ENCODE measurements around the gene VAMP2. TPM values are rescaled to one million over a fixed set of nuclear protein-coding genes. Genes with fewer than 3 reads are reported as not detected.

VAMP2 gene
- total and polyA plus RNA-seq, 9 donors = 35.5 to 233 (median 118) TPM

GRCh38 chr17:8146381-8147140 is 16.2 kb downstream of the VAMP2 start:
- intact Hi-C loops (cut with DNase I) = no loop called here
- WGBS, 3 donors = 80 to 86% (median 83%) methylated on average over 14 of the region's 14 CpGs
- Histone ChIP-seq H3K27me3 (no peaks in the 10 kb centered on the region), H3K36me3 (no peaks in the 10 kb centered on the region), H3K4me3 (no peak overlapping the region), H3K9me3 (no peaks in the 10 kb centered on the region), H3K4me1 (ENCODE audit: insufficient read depth) (peaks cover 4% of the 10 kb centered on the region), H3K27ac (peak overlapping the region; percentile 32 to 69)
- TF ChIP-seq POLR2A (IDR thresholded peaks at IDR 0.05) = no peak
- TF ChIP-seq EP300 (IDR thresholded peaks at IDR 0.05) = no peak
- TF ChIP-seq, protein P1, sequence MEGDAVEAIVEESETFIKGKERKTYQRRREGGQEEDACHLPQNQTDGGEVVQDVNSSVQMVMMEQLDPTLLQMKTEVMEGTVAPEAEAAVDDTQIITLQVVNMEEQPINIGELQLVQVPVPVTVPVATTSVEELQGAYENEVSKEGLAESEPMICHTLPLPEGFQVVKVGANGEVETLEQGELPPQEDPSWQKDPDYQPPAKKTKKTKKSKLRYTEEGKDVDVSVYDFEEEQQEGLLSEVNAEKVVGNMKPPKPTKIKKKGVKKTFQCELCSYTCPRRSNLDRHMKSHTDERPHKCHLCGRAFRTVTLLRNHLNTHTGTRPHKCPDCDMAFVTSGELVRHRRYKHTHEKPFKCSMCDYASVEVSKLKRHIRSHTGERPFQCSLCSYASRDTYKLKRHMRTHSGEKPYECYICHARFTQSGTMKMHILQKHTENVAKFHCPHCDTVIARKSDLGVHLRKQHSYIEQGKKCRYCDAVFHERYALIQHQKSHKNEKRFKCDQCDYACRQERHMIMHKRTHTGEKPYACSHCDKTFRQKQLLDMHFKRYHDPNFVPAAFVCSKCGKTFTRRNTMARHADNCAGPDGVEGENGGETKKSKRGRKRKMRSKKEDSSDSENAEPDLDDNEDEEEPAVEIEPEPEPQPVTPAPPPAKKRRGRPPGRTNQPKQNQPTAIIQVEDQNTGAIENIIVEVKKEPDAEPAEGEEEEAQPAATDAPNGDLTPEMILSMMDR (IDR thresholded peaks at IDR 0.05) = no peak
- peak in 3 of 5 donors; percentile 11 to 41 (median 29) for DNase-seq

GRCh38 chr17:8145811-8146210 is 16.9 kb downstream of the VAMP2 start:
- 85 to 89% (median 85%) methylated on average over 12 of the region's 12 CpGs for WGBS, 3 donors
- DNase-seq = peak in 3 of 5 donors; percentile 25 to 54 (median 46)
- H3K4me1 ChIP-seq (ENCODE audit: insufficient read depth) = peaks cover 3% of the 10 kb centered on the region
- intact Hi-C loops (cut with DNase I) = no loop called here
- peak overlapping the region; percentile 32 to 69 for H3K27ac ChIP-seq
- H3K27me3 ChIP-seq = no peaks in the 10 kb centered on the region
- H3K4me3 ChIP-seq = no peak overlapping the region
- H3K9me3 ChIP-seq = no peaks in the 10 kb centered on the region
- H3K36me3 ChIP-seq = no peaks in the 10 kb centered on the region
- no peak for TF ChIP-seq POLR2A (IDR thresholded peaks at IDR 0.05)
- TF ChIP-seq, protein P1 (IDR thresholded peaks at IDR 0.05) = no peak
- no peak for TF ChIP-seq EP300 (IDR thresholded peaks at IDR 0.05)

DNA sequence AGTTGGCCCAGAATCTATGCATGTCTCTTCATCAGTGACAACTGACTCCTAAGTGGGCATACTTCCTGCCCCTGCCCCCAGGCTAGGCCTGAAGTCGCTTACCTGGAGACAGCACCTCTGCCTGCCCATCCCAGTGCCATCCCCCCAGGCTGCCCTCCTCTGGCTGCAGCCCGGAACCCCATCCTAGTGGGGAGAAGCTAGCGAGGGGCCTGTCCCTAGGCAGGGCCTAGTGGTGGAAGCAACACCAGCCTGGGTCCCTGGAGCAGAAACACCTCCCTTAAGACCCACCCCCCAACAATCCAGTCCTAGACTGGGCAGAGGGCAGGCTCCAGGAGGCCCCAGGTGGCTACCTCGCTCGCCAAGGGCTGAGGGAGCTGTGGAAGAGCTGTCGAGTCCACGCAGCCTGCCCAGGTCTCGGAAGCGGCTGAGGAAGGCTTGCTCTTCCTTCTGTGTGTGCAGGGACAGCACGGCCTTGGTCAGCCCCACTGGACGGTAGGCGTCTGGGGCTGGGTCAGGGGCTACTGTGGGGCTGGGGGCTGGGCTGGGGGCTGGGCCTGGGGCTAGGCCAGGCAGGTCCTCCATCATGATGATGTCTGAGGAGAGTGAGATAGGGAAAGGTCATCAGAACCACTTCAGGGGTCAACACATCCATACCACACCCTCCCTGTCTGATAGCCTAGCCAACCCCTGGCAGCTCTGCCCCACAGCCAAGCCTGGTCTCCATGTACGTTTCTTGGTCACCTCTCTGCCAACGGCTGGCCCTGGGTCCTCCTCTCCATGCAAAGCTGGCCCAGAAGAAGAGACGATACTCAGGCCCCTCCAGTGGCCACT is 18.1 kb downstream of the VAMP2 start:
- no peak overlapping the region for H3K27ac ChIP-seq
- H3K4me1 ChIP-seq (ENCODE audit: insufficient read depth) = no peaks in the 10 kb centered on the region
- no peaks in the 10 kb centered on the region for H3K36me3 ChIP-seq
- no peak overlapping the region for H3K4me3 ChIP-seq
- no peaks in the 10 kb centered on the region for H3K27me3 ChIP-seq
- no peaks in the 10 kb centered on the region for H3K9me3 ChIP-seq
- intact Hi-C loops (cut with DNase I) = no loop called here
- peak in 4 of 5 donors; percentile 20 to 54 (median 32) for DNase-seq
- WGBS, 3 donors = 87 to 88% (median 87%) methylated on average over 15 of the region's 15 CpGs
- TF ChIP-seq, protein P1 (IDR thresholded peaks at IDR 0.05) = no peak
- TF ChIP-seq EP300 (IDR thresholded peaks at IDR 0.05) (no peak), POLR2A (IDR thresholded peaks at IDR 0.05) (no peak)

GRCh38 chr17:8143581-8144400 is 19.0 kb downstream of the VAMP2 start:
- H3K27ac ChIP-seq = no peak overlapping the region
- WGBS, 3 donors = 85 to 92% (median 87%) methylated on average over 22 of the region's 22 CpGs
- intact Hi-C loops (cut with DNase I) = no loop called here
- TF ChIP-seq, protein P1 (IDR thresholded peaks at IDR 0.05) = no peak
- peak; percentile 6 for TF ChIP-seq POLR2A (IDR thresholded peaks at IDR 0.05)
- H3K27me3 ChIP-seq = no peaks in the 10 kb centered on the region
- H3K4me1 ChIP-seq (ENCODE audit: insufficient read depth) = no peaks in the 10 kb centered on the region
- no peaks in the 10 kb centered on the region for H3K36me3 ChIP-seq
- no peaks in the 10 kb centered on the region for H3K9me3 ChIP-seq
- no peak overlapping the region for H3K4me3 ChIP-seq
- DNase-seq = peak in 3 of 5 donors; percentile 25 to 67 (median 40)

All from ovary (tissue), 9 donors.